ENCODE data around the gene GFOD1.
"Not testable (repeated sequence)": the region's sequence is repeated elsewhere in the genome, so short reads cannot be mapped to it uniquely, and the experiment has no call there.

DNA sequence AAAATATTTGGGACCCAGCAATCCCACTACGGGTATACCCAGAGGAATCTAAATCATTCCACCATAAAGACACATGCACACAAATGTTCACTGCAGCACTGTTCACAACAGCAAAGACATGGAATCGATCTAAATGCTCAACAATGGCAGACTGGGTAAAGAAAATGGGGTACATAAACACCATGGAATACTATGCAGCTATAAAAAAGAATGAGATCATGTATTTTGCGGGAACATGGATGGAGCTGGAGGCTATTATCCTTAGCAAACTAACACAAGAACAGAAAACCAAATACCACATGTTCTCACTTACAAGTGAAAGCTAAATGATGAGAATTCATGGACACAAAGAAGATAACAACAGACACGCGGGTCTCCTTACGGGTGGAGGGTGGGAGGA is 43.4 kb downstream of the GFOD1 start:
- TF ChIP-seq CHD4 (IDR thresholded peaks at IDR 0.05; ENCODE audit: borderline replicate concordance); POLR2A (IDR thresholded peaks at IDR 0.05; ENCODE audit: low read length); EP300 (IDR thresholded peaks at IDR 0.05); RAD21 (conservative IDR thresholded peaks at IDR 0.05 in 1 of 2, IDR thresholded peaks at IDR 0.05 in 1 of 2); POLR2AphosphoS2 (conservative IDR thresholded peaks at IDR 0.05; ENCODE audit: low read length): not testable (repeated sequence)

Data from A549 (cell line).